Measurements from ENCODE around the gene PHF23.

GRCh38 chr17:7213895-7214299 lies 25.4 kb downstream of the PHF23 start:
- no peak for TF ChIP-seq POLR2A (IDR thresholded peaks at IDR 0.05)
- peak in 8 of 11 experiments; percentile 19 to 51 (median 28) for TF ChIP-seq CTCF (IDR thresholded peaks at IDR 0.05 in 8 of 11, conservative IDR thresholded peaks at IDR 0.05 in 3 of 11)
